ENCODE data around the gene CERS5.
A peak's percentile ranks its signal among the peaks of the same experiment; 100 is the strongest.

Gene CERS5

DNA sequence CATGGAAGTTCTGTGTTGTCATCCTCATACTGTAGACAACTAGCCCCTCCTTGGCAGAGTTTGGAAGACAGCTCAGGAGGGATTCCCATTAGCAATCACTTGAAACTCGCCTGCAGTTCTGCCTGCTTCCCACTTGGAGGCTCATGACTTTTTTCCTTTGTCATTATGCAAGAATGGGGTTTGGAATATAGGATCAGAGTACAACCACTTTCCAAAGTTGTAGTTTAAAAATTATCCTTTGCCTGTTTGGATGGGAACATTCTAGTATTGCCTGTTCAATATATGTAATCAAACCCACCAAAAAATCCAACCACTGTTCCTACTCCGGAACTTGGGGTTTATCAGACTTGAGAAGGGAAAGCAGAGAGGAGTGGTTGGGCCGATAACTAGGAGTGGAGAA lies 65.5 kb downstream of the CERS5 start:
- no peak for DNase-seq (ENCODE audit: insufficient read length, low spot score)
- TF ChIP-seq SPI1 (IDR thresholded peaks at IDR 0.05; ENCODE audit: low read depth, low read length) (no peak), PAX5 (IDR thresholded peaks at IDR 0.05; ENCODE audit: insufficient read depth, low read length, severe bottlenecking) (no peak), POLR2A (IDR thresholded peaks at IDR 0.05; ENCODE audit: low read depth, low read length) (no peak), TAF1 (IDR thresholded peaks at IDR 0.05; ENCODE audit: low read depth, low read length) (no peak), POLR2AphosphoS5 (IDR thresholded peaks at IDR 0.05; ENCODE audit: low read depth, low read length) (no peak), POU2F2 (IDR thresholded peaks at IDR 0.05; ENCODE audit: low read depth, low read length) (no peak)
- no peak for FAIRE-seq

DNA sequence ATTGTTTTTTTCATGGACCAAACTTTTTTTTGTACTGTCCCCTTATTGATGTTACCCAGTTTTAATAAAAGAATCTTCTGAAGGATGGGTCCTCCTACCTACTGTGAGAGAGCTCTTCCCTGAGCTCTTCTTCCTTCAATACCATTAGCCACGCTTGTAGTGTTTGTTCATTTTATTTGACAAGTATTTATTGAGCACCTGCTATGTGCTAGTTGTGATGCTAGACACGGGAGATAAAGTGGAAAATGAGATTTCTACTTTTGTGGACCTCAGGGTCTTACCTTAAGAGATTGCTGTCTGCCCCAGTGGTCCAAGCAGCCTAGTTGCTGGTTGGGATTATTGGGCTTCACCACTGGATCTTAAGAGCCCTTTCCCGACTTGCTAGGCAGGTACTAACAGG lies 66.6 kb downstream of the CERS5 start:
- no peak for FAIRE-seq

DNA sequence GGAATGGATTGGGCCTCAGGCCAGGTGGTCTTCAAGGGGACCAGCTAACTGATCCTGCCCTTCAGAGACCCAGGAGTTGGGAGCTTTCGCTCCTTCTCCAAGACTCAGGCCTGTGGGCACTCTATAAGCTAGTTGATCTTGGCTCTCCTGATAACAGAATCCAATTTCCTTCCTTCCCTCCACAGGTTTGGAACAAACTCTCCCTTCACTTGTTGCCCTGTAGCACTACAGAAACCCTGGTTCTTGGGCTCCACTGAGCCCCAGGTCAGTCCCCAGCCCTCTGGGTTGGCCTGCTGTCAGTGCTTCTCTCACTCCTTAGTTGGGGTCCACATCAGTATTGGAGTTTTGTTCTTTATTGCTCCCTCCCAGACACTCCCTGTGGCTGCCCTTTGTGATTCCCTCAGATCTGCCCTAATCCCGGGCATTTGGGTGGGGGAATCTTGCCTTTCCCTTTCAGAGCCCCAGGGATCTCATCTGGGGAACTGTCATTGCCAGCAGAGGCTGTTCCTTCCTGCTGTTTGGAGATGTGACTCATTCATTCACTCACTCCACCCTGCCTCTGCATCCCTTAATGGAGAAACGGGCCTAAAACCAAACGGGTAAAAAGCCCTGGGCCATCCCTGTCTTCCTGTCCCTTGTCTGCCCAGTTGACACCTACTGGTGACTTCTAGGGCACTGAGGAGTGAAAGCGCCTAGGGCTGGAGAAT lies 67.7 kb downstream of the CERS5 start:
- no peak for DNase-seq (ENCODE audit: insufficient read length, low spot score)
- TF ChIP-seq POLR2AphosphoS5 (IDR thresholded peaks at IDR 0.05; ENCODE audit: low read depth, low read length) (no peak), TAF1 (IDR thresholded peaks at IDR 0.05; ENCODE audit: low read depth, low read length) (no peak), POLR2A (IDR thresholded peaks at IDR 0.05; ENCODE audit: low read depth, low read length) (no peak), SPI1 (IDR thresholded peaks at IDR 0.05; ENCODE audit: low read depth, low read length) (no peak), POU2F2 (IDR thresholded peaks at IDR 0.05; ENCODE audit: low read depth, low read length) (no peak), PAX5 (IDR thresholded peaks at IDR 0.05; ENCODE audit: insufficient read depth, low read length, severe bottlenecking) (no peak)
- no peak for FAIRE-seq

More for the DNA sequence above, 66.6 kb downstream of the CERS5 start:
- DNase-seq (ENCODE audit: insufficient read length, low spot score): no peak
- TF ChIP-seq POLR2AphosphoS5 (IDR thresholded peaks at IDR 0.05; ENCODE audit: low read depth, low read length): no peak
- TF ChIP-seq PAX5 (IDR thresholded peaks at IDR 0.05; ENCODE audit: insufficient read depth, low read length, severe bottlenecking): no peak
- TF ChIP-seq POU2F2 (IDR thresholded peaks at IDR 0.05; ENCODE audit: low read depth, low read length): no peak
- TF ChIP-seq TAF1 (IDR thresholded peaks at IDR 0.05; ENCODE audit: low read depth, low read length): no peak
- no peak for TF ChIP-seq POLR2A (IDR thresholded peaks at IDR 0.05; ENCODE audit: low read depth, low read length)
- TF ChIP-seq SPI1 (IDR thresholded peaks at IDR 0.05; ENCODE audit: low read depth, low read length): no peak

DNA sequence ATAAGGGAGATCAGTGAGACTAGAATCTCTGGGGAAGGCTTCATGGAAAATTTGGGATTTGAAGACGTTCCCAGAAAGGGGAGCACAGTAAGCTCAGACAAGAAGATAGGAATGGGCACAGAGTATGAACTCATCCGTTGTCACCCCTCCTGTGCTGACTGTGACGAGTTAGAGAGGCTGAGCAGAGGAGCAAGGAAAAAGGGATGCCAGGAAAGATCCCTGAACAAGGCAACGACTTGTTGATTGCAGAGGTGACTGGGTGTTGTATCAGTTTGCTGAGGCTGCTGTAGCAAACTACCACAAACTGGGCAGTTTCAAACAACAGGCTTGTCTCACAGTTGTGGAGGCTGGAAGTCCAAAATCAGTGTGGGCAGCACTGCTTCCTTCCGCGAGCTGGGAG lies 69.2 kb downstream of the CERS5 start:
- DNase-seq (ENCODE audit: insufficient read length, low spot score): no peak
- FAIRE-seq: no peak
- TF ChIP-seq SPI1 (IDR thresholded peaks at IDR 0.05; ENCODE audit: low read depth, low read length) (no peak), POLR2AphosphoS5 (IDR thresholded peaks at IDR 0.05; ENCODE audit: low read depth, low read length) (no peak), TAF1 (IDR thresholded peaks at IDR 0.05; ENCODE audit: low read depth, low read length) (no peak), PAX5 (IDR thresholded peaks at IDR 0.05; ENCODE audit: insufficient read depth, low read length, severe bottlenecking) (no peak), POLR2A (IDR thresholded peaks at IDR 0.05; ENCODE audit: low read depth, low read length) (no peak), POU2F2 (IDR thresholded peaks at IDR 0.05; ENCODE audit: low read depth, low read length) (no peak)

DNA sequence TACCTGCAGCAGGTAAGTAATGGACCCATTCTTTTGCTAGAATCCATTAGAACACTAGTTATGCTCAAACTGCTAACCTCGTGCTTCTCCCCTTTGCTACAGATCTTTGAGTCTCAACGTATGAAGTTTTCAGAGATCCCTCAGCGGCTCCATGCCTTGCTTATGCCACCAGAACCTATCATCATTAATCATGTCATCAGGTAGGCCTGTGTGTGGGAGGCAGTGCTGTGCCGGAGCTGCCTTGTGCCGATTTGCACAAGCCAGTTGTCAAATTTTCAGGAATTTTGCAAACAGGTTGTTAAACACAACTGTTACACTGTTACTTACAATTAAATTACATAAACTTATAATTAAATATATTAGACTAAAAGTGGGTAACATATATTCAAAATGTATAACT lies 76.8 kb downstream of the CERS5 start:
- DNase-seq (ENCODE audit: insufficient read length, low spot score) (no peak), FAIRE-seq (no peak)
- no peak for TF ChIP-seq POU2F2 (IDR thresholded peaks at IDR 0.05; ENCODE audit: low read depth, low read length)

DNA sequence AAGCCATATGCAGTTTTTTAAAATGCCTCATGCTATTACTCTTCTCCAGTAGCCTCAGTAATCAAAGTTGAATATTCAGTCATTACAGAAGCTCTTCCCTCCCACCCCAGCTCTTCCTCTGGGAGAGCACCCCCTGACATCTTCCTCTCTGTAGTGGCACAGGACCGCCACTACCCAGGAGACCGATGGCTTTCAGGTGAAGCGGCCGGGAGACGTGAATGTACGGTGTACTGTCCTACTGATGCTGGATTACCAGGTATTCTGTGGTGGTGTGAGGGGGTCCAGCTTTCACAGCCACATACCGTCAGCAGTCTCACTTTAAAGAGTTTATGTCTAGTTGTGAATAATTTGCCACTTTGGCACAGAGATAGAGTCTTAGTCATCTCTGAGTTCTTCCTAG lies 77.4 kb downstream of the CERS5 start:
- no peak for DNase-seq (ENCODE audit: insufficient read length, low spot score)
- FAIRE-seq: no peak
- TF ChIP-seq PAX5 (IDR thresholded peaks at IDR 0.05; ENCODE audit: insufficient read depth, low read length, severe bottlenecking) (no peak), TAF1 (IDR thresholded peaks at IDR 0.05; ENCODE audit: low read depth, low read length) (no peak), POLR2AphosphoS5 (IDR thresholded peaks at IDR 0.05; ENCODE audit: low read depth, low read length) (no peak), POLR2A (IDR thresholded peaks at IDR 0.05; ENCODE audit: low read depth, low read length) (no peak), POU2F2 (IDR thresholded peaks at IDR 0.05; ENCODE audit: low read depth, low read length) (no peak), SPI1 (IDR thresholded peaks at IDR 0.05; ENCODE audit: low read depth, low read length) (no peak)

DNA sequence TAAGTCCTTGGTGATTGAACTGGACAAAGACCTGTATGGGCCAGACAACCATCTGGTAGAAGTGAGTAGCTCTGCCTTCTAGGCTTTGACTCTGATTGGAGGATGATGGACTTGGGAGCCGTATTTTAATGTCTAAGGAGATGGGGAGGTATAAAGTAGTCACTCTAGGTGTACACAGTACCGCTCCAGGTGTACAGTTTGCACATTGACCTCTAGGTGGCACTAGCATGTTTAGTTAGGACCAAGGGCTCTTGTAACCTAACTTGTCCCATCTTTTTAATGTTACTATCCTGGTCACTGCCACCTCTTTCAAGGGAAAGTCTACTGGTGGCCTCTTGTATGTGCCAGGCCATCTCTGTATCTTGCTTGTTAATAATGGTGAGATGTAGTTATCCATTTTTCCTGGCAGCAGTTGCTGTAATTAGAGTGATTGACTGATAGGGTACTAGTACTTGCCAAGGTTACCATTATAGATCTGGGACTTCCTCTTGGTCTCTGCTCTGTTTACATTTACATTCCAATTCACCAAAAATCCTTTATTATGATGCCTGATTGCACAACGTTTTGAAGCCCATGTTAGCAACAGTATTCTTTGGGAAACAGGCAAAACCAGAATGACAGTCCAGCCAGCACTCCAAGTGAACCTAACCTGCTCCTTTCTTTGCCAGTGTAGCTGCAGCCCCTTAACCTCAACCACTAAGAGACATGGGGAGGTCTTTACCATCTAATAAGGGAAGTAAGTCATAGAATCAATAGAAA lies 78.4 kb downstream of the CERS5 start:
- TF ChIP-seq PAX5 (IDR thresholded peaks at IDR 0.05; ENCODE audit: insufficient read depth, low read length, severe bottlenecking) (no peak), POU2F2 (IDR thresholded peaks at IDR 0.05; ENCODE audit: low read depth, low read length) (no peak), POLR2AphosphoS5 (IDR thresholded peaks at IDR 0.05; ENCODE audit: low read depth, low read length) (no peak), SPI1 (IDR thresholded peaks at IDR 0.05; ENCODE audit: low read depth, low read length) (no peak; the same call in 1 of the 2 replicates), TAF1 (IDR thresholded peaks at IDR 0.05; ENCODE audit: low read depth, low read length) (no peak), POLR2A (IDR thresholded peaks at IDR 0.05; ENCODE audit: low read depth, low read length) (no peak)
- FAIRE-seq: peak; percentile 78

DNA sequence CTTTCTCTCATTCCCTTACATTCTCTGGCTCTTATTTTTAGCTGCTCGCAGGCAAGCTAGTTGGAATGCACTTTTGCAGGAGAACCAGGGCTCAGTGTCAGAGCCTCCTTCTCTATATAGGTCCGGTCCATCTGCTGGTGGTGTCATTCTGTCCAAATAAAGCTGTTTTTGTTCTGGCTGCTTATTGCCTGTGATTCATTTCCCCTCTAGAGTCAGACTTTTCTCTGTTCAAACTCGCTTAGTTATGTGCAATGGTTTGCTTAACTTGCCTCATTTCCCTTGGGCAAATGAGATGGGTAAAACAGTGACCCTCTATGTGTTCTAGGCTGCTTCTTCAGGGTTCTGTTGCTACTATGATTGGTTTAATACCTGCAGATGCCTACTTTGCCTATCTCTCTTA lies 79.2 kb downstream of the CERS5 start:
- TF ChIP-seq POLR2A (IDR thresholded peaks at IDR 0.05; ENCODE audit: low read depth, low read length) (no peak), PAX5 (IDR thresholded peaks at IDR 0.05; ENCODE audit: insufficient read depth, low read length, severe bottlenecking) (no peak), POU2F2 (IDR thresholded peaks at IDR 0.05; ENCODE audit: low read depth, low read length) (no peak), POLR2AphosphoS5 (IDR thresholded peaks at IDR 0.05; ENCODE audit: low read depth, low read length) (no peak), SPI1 (IDR thresholded peaks at IDR 0.05; ENCODE audit: low read depth, low read length) (no peak), TAF1 (IDR thresholded peaks at IDR 0.05; ENCODE audit: low read depth, low read length) (no peak)
- no peak for DNase-seq (ENCODE audit: insufficient read length, low spot score)
- no peak for FAIRE-seq

More for the DNA sequence above, 78.4 kb downstream of the CERS5 start:
- no peak for DNase-seq (ENCODE audit: insufficient read length, low spot score)

DNA sequence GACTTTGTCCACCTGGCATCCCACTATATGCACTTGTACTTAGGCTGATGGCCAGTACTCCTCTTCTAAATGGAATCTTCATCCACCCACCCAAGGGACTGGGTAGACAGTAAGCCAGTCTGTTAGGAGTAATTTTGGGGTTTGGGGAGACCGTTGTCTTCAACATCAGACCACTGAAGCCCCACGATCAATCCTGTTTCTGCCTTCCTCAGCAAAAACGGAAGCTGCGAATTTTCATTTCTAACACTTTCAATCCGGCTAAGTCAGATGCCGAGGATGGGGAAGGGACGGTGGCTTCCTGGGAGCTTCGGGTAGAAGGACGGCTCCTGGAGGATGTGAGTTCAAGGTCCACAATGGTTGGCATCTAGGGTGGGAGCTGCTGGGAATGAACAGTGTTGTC lies 80.0 kb downstream of the CERS5 start:
- no peak for TF ChIP-seq POLR2AphosphoS5 (IDR thresholded peaks at IDR 0.05; ENCODE audit: low read depth, low read length)
- TF ChIP-seq POU2F2 (IDR thresholded peaks at IDR 0.05; ENCODE audit: low read depth, low read length): no peak
- TF ChIP-seq PAX5 (IDR thresholded peaks at IDR 0.05; ENCODE audit: insufficient read depth, low read length, severe bottlenecking): no peak
- no peak for TF ChIP-seq SPI1 (IDR thresholded peaks at IDR 0.05; ENCODE audit: low read depth, low read length)
- no peak for TF ChIP-seq TAF1 (IDR thresholded peaks at IDR 0.05; ENCODE audit: low read depth, low read length)
- TF ChIP-seq POLR2A (IDR thresholded peaks at IDR 0.05; ENCODE audit: low read depth, low read length): no peak
- DNase-seq (ENCODE audit: insufficient read length, low spot score) (no peak), FAIRE-seq (no peak)

Data from GM12891 (cell line).